Measurements from ENCODE around the gene ZNF281. TPM values are rescaled to one million over a fixed set of nuclear protein-coding genes. Genes with fewer than 3 reads are reported as not detected.

Gene ZNF281
- total and polyA plus RNA-seq, 2 experiments from 2014 or later, result 40.3 to 45.2 TPM

DNA sequence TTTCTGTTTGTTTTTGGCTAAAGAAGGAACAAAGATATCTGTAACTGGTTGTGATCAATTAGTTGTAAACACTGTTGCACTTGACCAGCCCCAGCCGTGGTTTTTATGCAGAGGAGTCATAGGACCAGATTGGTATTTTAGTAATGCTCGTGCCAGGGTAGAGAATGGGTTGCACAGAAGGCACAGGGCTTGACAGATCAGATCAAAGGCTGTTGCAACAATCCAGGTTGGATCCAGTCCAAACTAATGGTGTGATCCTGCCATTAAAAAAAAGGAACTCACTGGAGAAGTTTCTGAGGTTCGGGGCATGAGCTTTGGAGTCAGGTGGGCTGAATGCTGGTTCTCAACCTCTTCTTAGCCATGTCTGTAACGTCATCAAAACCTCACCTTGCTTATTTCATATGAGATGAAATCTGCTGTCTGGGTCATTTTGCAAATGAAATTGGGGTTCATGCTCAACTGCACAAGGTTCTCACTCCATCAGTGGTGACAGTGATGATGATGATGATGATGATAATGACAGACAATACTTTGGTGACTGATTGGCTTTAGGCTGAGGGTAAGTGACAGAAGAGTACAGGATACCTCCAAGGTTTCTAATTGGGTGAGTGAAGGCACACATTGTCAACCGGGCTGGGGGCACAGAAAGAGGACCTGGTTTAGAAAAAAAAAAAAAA, 43.1 kb downstream of the ZNF281 start:
- Histone ChIP-seq H3K79me2 (ENCODE audit: insufficient read depth) (no peaks in the 10 kb centered on the region), H3K27ac (peak overlapping the region; percentile 77), H3K4me2 (ENCODE audit: unreplicated experiment) (no peak overlapping the region), H3K27me3 (replicated peaks; ENCODE audit: insufficient read depth) (no peaks in the 10 kb centered on the region), H3K36me3 (ENCODE audit: low read depth) (no peaks in the 10 kb centered on the region), H4K20me1 (ENCODE audit: insufficient read depth) (no peaks in the 10 kb centered on the region), H3F3A (ENCODE audit: insufficient read depth) (peaks cover 60% of the 10 kb centered on the region), H3K9me3 (ENCODE audit: low read depth) (no peaks in the 10 kb centered on the region), H3K4me3 (no peak overlapping the region), H3K9ac (no peak overlapping the region), H2AFZ (no peak overlapping the region), H3K4me1 (ENCODE audit: insufficient read depth) (peaks cover 69% of the 10 kb centered on the region), H3K9me2 (ENCODE audit: insufficient read depth) (no peaks in the 10 kb centered on the region)
- no peak for DNase-seq
- in situ Hi-C loops (cut with MboI), result no loop called here
- 76 to 81% methylated on average over 5 of the region's 5 CpGs for WGBS, 2 experiments (ENCODE audit: low coverage in 1 of 2, low lambda C conversion rate in 2 of 2, missing lambda C conversion rate in 2 of 2)
- TF ChIP-seq EZH2phosphoT487 (IDR thresholded peaks at IDR 0.05; ENCODE audit: insufficient read depth, low read depth) (no peak), EZH2 (IDR thresholded peaks at IDR 0.05; ENCODE audit: insufficient read depth, poor library complexity, severe bottlenecking) (no peak)

DNA sequence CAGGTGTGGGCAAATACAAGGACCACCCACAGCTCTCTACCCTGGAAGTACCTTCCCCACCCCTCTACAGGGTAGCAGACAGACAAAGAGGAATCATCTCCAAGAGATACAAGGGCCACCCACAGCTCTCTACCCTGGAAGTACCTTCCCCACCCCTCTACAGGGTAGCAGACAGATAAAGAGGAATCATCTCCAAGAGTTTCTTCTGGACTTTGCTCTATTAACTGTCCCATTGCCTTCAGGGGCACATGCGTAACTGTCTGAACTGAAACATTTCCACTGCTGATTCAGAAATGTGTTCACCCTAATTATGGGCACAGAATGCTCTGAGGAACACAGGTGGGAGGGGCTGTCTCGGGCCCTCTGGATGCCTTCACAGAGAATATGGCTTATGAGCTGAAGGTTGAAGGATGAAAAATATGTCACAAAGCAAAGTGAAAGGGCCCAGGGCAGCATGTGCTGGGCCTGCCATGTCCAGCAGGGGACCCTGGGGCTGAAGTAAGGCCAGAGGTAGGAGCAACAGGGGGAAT, 43.9 kb downstream of the ZNF281 start:
- peak; percentile 40 for DNase-seq
- no peak overlapping the region for H3K4me3 ChIP-seq
- H3K36me3 ChIP-seq (ENCODE audit: low read depth), result no peaks in the 10 kb centered on the region
- peaks cover 54% of the 10 kb centered on the region for H3F3A ChIP-seq (ENCODE audit: insufficient read depth)
- in situ Hi-C loops (cut with MboI), result no loop called here
- no peak for TF ChIP-seq EZH2 (IDR thresholded peaks at IDR 0.05; ENCODE audit: insufficient read depth, poor library complexity, severe bottlenecking)
- TF ChIP-seq EZH2phosphoT487 (IDR thresholded peaks at IDR 0.05; ENCODE audit: insufficient read depth, low read depth), result no peak
- H3K9ac ChIP-seq, result no peak overlapping the region
- H3K27me3 ChIP-seq (replicated peaks; ENCODE audit: insufficient read depth), result no peaks in the 10 kb centered on the region
- peaks cover 63% of the 10 kb centered on the region for H3K4me1 ChIP-seq (ENCODE audit: insufficient read depth)
- no peak overlapping the region for H2AFZ ChIP-seq
- no peak overlapping the region for H3K4me2 ChIP-seq (ENCODE audit: unreplicated experiment)
- no peaks in the 10 kb centered on the region for H4K20me1 ChIP-seq (ENCODE audit: insufficient read depth)
- no peaks in the 10 kb centered on the region for H3K79me2 ChIP-seq (ENCODE audit: insufficient read depth)
- no peaks in the 10 kb centered on the region for H3K9me2 ChIP-seq (ENCODE audit: insufficient read depth)
- 82 to 88% methylated on average over 2 of the region's 2 CpGs for whole genome bisulfite sequencing, 2 experiments (ENCODE audit: low coverage in 1 of 2, low lambda C conversion rate in 2 of 2, missing lambda C conversion rate in 2 of 2)
- H3K27ac ChIP-seq, result peak overlapping the region; percentile 77
- H3K9me3 ChIP-seq (ENCODE audit: low read depth), result no peaks in the 10 kb centered on the region

DNA sequence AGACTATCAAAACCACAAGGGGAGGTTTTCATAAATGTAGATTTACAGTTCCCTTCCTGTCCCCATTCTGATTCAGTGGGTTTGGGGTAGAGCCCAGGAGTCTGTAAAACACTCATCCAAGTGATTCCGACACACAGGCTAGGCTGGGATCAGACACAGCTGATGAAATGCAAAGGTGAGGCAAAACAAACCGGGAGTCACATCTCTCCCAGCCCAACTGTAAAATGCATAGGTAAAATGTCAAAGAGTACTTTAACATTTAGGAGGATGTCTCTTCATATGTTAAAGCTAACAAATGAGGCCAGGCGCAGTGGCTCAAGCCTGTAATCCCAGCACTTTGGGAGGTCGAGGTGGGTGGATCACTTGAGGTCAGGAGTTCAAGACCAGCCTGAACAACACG, 45.0 kb downstream of the ZNF281 start:
- Histone ChIP-seq H3K36me3 (ENCODE audit: low read depth) (no peaks in the 10 kb centered on the region), H3K4me1 (ENCODE audit: insufficient read depth) (peaks cover 70% of the 10 kb centered on the region), H3F3A (ENCODE audit: insufficient read depth) (peaks cover 54% of the 10 kb centered on the region), H3K27me3 (replicated peaks; ENCODE audit: insufficient read depth) (no peaks in the 10 kb centered on the region), H3K4me3 (no peak overlapping the region), H3K9me2 (ENCODE audit: insufficient read depth) (no peaks in the 10 kb centered on the region), H3K79me2 (ENCODE audit: insufficient read depth) (no peaks in the 10 kb centered on the region), H3K9me3 (ENCODE audit: low read depth) (no peaks in the 10 kb centered on the region), H3K4me2 (ENCODE audit: unreplicated experiment) (peak overlapping the region; percentile 59), H2AFZ (no peak overlapping the region), H4K20me1 (ENCODE audit: insufficient read depth) (no peaks in the 10 kb centered on the region), H3K27ac (peak overlapping the region; percentile 77), H3K9ac (0 out of 2 replicates have a peak overlapping the region, but pooled peaks have one; percentile 38)
- 28 to 37% methylated on average over 5 of the region's 5 CpGs for WGBS, 2 experiments (ENCODE audit: low coverage in 1 of 2, low lambda C conversion rate in 2 of 2, missing lambda C conversion rate in 2 of 2)
- in situ Hi-C loops (cut with MboI), result no loop called here
- DNase-seq, result peak; percentile 81
- TF ChIP-seq EZH2 (IDR thresholded peaks at IDR 0.05; ENCODE audit: insufficient read depth, poor library complexity, severe bottlenecking) (no peak), EZH2phosphoT487 (IDR thresholded peaks at IDR 0.05; ENCODE audit: insufficient read depth, low read depth) (no peak)

DNA sequence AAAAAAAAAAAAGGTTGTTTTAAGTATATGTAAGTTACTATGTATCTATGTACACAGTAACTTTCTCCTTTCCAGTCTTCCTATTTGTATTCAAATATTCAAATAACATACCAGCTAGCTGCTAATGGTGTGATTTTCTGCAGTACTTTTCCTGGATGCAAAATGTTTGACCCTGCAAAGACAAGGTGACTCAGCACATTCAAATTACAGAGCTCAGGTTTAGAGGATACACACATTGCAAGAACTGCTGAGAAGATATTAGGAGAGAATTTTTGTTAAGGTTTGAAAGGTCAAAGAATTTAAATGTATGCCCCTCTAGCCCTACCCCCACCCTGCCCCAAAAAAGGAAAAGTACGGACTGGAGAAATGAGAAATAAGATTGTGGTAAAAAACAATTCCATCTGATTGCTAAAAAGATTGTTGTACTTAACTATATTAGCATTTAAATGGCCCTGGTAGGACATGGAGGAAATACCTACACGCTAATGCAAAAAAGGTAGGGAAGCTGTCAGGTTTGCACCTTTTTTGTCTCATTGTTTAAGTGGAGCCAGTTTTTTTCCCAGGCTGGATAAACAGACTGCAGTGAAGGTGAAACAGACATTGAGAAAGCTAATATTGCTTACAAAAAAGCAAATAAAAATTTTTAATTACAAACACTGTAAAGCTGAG, 45.6 kb downstream of the ZNF281 start:
- WGBS, 2 experiments (ENCODE audit: low coverage in 1 of 2, low lambda C conversion rate in 2 of 2, missing lambda C conversion rate in 2 of 2), result 65 to 76% methylated on average over 2 of the region's 2 CpGs
- Histone ChIP-seq H3K27me3 (replicated peaks; ENCODE audit: insufficient read depth) (no peaks in the 10 kb centered on the region), H3K27ac (peak overlapping the region; percentile 77), H3K9me2 (ENCODE audit: insufficient read depth) (no peaks in the 10 kb centered on the region), H3K9me3 (ENCODE audit: low read depth) (no peaks in the 10 kb centered on the region), H3K4me3 (0 out of 2 replicates have a peak overlapping the region, but pooled peaks have one; percentile 3), H3K36me3 (ENCODE audit: low read depth) (no peaks in the 10 kb centered on the region), H3K4me2 (ENCODE audit: unreplicated experiment) (peak overlapping the region; percentile 59), H2AFZ (no peak overlapping the region), H3K9ac (peak overlapping the region; percentile 38; the same call in 1 of the 2 replicates), H3F3A (ENCODE audit: insufficient read depth) (peaks cover 54% of the 10 kb centered on the region), H3K4me1 (ENCODE audit: insufficient read depth) (peaks cover 72% of the 10 kb centered on the region), H4K20me1 (ENCODE audit: insufficient read depth) (no peaks in the 10 kb centered on the region), H3K79me2 (ENCODE audit: insufficient read depth) (no peaks in the 10 kb centered on the region)
- no peak for TF ChIP-seq EZH2 (IDR thresholded peaks at IDR 0.05; ENCODE audit: insufficient read depth, poor library complexity, severe bottlenecking)
- peak; percentile 70 for DNase-seq
- in situ Hi-C loops (cut with MboI), result no loop called here
